Right renal pelvis (tissue), 4 donors: ENCODE results near the gene WWTR1. TPM values are rescaled to one million over a fixed set of nuclear protein-coding genes. Genes with fewer than 3 reads are reported as not detected.
A peak's percentile ranks its signal among the peaks of the same experiment; 100 is the strongest.

Experiments
- DNase-seq, 4 donors: peaks; one replicate each; pipeline ENCODE4 v3.0.0-alpha.2; 2013; ENCODE audit warnings: low read depth in 4 of 4, low spot score in 3 of 4, missing footprints in 1 of 4
- polyA plus RNA-seq, 4 donors: library from polyadenylated mRNA; unstranded; fragments of 120-200 nt; gene quantifications; one replicate each; pipeline ENCODE4 v1.2.1, GENCODE V29; 2013; ENCODE audit not compliant: insufficient read length in 4 of 4

WWTR1 gene
- polyA plus RNA-seq, 4 donors: 93.4 to 109 (median 108) TPM

GRCh38 chr3:149626671-149627070, 31.2 kb downstream of the WWTR1 start:
- DNase-seq: no peak

- no peak for DNase-seq
These were observed 32.0 kb downstream of the WWTR1 start for GRCh38 chr3:149625795-149626194.

DNA sequence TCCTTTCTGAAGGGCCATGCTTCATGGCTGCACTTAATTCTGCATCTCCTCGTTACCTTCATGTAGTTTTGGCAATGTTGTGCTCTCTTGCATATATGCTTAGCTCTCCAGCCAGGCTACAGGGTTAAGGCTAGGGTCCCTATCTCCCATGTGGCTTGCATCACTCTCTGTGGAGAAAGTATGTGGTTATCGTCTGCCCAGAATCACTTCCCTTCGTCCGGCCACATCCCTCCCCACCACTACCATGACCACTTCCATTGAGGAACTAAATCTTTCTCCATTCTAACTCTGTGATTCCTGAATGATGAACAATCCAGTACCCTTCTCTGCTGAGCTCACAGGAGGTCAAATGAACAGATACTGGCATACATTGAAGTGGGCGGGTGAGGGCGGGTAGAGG, 34.0 kb downstream of the WWTR1 start:
- DNase-seq: no peak

GRCh38 chr3:149621218-149622005, 36.4 kb downstream of the WWTR1 start:
- no peak for DNase-seq

- DNase-seq: no peak
These were observed 37.4 kb downstream of the WWTR1 start for GRCh38 chr3:149620291-149621020.

GRCh38 chr3:149619136-149619535, 38.7 kb downstream of the WWTR1 start:
- DNase-seq: no peak

DNA sequence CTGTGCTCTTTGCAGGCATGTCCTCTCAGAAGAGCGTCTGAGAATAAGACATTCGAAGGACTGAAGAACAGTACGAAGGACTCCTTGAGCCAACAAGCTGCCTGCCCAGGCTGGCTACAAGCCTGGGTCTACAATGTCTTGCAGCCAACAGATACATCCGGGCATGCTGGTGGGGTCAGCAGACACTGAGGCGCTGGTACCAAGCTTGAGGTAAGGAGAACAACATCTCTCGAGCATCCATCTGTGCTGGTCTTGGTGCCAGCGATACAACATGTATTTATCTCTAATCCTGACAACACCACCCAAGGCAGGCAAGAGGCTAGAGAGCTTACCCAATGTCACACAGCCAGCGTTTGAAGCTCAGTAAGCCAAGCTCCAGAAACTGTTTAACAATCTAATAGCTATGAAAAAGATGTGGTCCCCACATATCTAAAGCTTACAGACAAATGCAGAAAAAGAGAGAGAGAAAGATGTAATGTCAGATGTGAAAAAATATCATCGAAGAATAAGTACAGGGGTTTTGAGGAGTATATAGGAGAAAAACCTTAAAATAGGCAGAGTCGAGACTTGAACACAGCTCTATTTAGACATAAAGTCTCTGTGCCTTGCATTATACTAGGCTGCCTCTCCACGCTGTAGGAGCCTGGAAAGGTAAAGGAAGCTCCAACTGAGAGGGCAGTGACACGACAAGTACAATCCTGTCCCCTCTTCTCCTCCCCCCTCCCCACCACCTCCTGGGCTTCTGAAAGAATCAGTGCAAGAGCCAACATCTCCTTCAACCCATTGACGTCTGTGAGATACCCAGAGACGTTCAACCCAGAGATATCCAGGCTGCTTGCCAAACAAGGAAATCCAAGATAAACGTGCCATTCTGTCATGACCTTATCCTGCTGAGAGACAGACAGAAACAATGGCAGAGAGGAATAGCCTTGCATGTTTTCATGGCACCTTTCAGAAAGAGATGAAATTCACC, 39.4 kb downstream of the WWTR1 start:
- DNase-seq: no peak

GRCh38 chr3:149615731-149616221, 42.0 kb downstream of the WWTR1 start:
- no peak for DNase-seq

DNA sequence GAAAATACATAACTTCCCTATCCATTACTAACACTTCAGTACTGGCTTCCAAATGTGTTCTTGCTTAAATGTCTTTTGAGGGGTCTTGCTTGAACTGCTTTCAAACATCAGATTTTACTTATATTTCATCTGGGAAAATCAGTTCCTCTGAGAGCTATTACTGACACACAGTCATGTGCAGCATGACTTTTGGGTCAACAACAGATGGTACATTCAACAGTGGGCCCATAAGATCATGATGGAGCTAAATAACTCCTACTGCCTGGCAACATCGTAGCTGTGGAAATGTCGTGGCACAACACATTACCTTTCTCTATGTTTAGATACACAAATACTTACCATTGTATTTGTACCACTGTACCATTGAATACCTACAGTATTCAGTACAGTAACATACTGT, 43.8 kb downstream of the WWTR1 start:
- DNase-seq: no peak

DNA sequence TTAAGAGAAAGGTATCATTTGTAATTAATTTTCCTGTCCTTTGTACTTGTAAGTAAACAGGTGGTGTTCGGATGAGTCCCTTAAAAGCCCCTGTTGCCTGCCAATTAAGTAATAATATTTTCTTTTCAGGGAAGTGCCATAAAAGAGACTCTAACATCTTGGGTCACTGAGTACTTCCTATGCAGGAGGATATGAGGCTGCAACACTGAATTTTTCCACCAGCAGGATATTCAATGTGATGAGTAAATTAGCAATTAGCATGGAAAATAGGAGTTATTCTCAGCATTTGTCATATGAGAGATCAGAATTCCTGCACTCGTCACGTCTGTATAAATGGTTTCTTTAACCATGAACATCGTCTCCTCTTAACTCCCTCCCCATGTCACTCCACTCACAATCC, 45.4 kb downstream of the WWTR1 start:
- DNase-seq: no peak

DNA sequence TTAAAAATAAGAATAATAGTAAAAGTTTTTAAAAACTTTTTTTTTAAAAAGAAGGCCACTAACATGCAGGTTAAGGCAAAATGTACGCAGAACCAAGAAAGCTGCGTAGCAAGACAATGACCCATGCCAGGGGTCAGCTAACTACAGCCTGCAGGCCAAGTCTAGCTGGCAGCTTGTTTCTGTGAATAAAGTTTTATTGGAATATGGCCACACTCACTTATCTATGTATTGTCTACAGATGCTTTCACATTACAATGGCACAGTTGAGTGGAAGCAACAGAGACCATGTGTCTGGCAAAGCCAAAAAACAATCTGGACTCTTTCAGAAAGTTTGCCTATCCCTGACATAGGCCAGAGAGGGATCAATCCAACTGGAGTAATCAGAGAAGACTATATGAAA, 46.7 kb downstream of the WWTR1 start:
- DNase-seq: no peak

- no peak for DNase-seq
These were observed 47.3 kb downstream of the WWTR1 start for GRCh38 chr3:149610351-149611105.

DNA sequence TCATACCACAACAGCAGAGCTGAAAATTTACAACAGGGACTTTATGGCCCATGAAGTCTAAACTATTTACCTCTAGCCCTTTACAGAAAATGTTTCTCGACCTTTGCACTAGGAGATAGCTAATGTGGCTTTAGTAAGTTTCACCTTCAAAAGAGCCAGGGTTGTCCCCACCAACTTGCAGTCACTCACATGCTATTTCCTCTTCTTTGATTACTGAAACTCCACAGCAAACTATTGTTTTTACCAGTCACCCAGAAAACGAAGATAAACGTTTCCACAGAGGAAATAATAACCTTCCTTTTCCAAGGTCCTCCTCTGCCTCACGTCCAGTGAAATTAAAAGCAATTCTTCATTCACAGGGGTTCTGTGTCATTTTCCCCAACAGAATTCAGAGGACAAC, 48.2 kb downstream of the WWTR1 start:
- DNase-seq: peak in 3 of 4 donors; percentile 52 to 65 (median 63)

GRCh38 chr3:149608987-149609386, 48.8 kb downstream of the WWTR1 start:
- no peak for DNase-seq

DNA sequence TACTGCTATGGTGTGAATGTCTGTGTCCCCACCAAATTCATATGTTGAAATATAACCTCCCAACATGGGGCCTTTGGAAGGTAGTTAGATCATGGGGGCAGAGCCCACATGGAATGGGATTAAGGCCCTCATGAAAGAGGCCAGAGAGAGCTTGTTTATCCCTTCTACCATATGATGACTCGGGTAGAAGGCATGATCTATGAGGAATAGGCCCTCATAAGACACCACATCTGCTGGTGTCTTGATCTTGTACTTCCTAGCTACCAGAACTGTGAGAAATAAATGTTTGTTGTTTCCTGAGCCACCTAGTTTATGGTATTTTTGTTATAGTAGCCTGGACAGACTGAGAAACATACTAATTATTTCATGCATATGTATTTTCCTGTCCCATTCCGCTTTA, 51.9 kb downstream of the WWTR1 start:
- DNase-seq: no peak

- DNase-seq: no peak
These were observed 53.5 kb downstream of the WWTR1 start for GRCh38 chr3:149604125-149604875.

GRCh38 chr3:149603126-149604074, 54.4 kb downstream of the WWTR1 start:
- DNase-seq: peak in 2 of 4 donors; percentile 28 to 55

DNA sequence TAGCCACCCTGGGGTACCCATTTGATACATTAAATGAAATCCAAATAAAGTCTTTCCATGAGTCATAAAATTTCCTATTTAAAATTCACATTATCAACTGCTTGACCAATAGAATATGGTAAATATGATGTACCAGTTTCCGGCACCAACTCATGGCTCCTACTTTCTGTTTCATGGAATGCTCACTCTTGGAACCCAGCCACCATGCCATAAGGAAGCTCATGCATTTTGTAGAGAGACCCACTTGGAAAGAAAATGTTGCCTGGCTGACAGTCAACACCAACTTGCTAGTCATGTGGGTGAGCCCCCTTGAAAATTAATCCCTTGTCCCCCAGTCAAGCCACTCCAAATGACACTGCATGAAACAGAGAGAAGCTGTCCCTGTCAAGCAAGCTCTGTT, 57.2 kb downstream of the WWTR1 start:
- DNase-seq: no peak
